Ascending aorta (tissue), 2 donors: ENCODE results near the gene FBXO2. TPM values are rescaled to one million over a fixed set of nuclear protein-coding genes. Genes with fewer than 3 reads are reported as not detected.

ENCODE experiments used
- DNase-seq, 2 donors: peaks; one replicate each; pipeline ENCODE4 v3.0.0-alpha.2; 2019; ENCODE audit warnings: low spot score in 2 of 2
- H3K27ac ChIP-seq, 2 donors: fragments of 200-600 bp; sonication (generic); one replicate each; pipeline ENCODE4 v1.5.1; 2016 to 2017; ENCODE audit warnings: mild to moderate bottlenecking in 1 of 2
- H3K27me3 ChIP-seq: fragments of 200-600 bp; sonication (generic); one replicate; pipeline ENCODE4 v1.5.1; 2017
- H3K36me3 ChIP-seq, 2 donors: fragments of 200-600 bp; sonication (generic); one replicate each; pipeline ENCODE4 v1.5.1; 2016
- H3K4me1 ChIP-seq, 2 donors: fragments of 200-600 bp; sonication (generic); one replicate each; pipeline ENCODE4 v1.5.1; 2016 to 2017; ENCODE audit warnings: mild to moderate bottlenecking in 1 of 2
- H3K4me3 ChIP-seq, 2 donors: fragments of 200-600 bp; sonication (generic); one replicate each; pipeline ENCODE4 v1.5.1; 2016 to 2017; ENCODE audit warnings: mild to moderate bottlenecking in 1 of 2
- H3K9me3 ChIP-seq, 2 donors: fragments of 200-600 bp; sonication (generic); one replicate each; pipeline ENCODE4 v1.5.1; 2016
- CTCF ChIP-seq, 3 experiments: fragments of 200-600 bp in 2 of 3; fragments of 450-650 bp in 1 of 3; sonication (generic) in 2 of 3; IDR thresholded peaks; one replicate each; pipeline ENCODE4 v1.5.1; 2016 to 2019; ENCODE audit warnings: antibody characterized with exemption in 3 of 3, mild to moderate bottlenecking in 1 of 3, moderate library complexity in 1 of 3
- intact Hi-C: fragments of 100-400 bp; cut with DNase I; formaldehyde crosslinking; loops from one replicate; pipeline ENCODE4 v1.15.1; 2023
- total RNA-seq: library from RNA; depleted of rRNA; stranded (reverse); fragments of >200 nt; gene quantifications from one replicate; pipeline ENCODE4 v1.1.0, GENCODE V29; 2016

FBXO2 gene
- total RNA-seq, 1 donor from 2014 or later = 6.1 TPM

DNA sequence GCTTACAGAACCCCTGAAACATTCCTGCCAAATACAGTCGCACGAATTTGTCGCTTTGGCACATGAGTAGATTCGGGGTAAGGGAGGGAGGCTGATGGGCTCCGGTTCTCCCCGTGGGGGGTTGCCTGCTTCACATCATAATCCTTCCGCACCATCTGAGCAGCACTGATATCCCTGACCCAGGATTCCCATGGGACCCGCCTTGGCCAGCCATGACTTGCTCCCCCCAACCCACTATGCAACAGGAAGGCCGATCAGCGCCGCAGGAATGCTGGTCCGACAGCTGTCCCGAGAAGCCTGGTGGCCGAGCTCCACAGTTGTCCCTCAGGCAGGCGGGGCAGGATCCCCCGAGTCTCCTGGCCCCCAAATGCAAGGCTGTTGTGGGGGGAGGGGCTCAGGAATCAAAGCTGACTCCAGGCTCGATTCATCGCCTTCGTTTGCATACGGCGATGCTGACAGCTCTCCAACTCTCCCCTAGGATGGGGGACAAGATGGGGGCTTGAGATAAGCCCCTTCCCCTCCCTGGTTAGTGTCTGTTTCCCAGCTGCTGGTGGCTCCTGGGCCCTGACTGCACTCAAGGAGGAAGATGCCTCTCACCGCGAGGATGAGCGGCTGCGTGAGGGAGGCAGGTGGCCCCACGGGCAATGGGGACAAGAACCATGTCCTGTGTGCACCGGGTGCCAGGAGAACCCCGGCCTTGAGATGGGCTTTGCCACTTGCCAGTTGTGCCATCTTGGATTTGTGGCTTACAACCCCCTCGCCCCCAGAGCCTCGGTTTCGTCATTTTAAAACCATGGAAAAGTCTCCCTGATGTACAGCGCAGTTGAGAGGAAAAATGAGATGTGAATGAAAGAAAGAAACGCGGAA, 46.6 kb upstream of the FBXO2 start:
- H3K9me3 ChIP-seq = no peaks in the 10 kb centered on the region
- H3K27ac ChIP-seq = no peak overlapping the region
- no peak for DNase-seq
- no peak for TF ChIP-seq CTCF (IDR thresholded peaks at IDR 0.05)
- peak overlapping the region in 1 of 2 donors; percentile 0 for H3K4me3 ChIP-seq
- H3K36me3 ChIP-seq = no peaks in the 10 kb centered on the region
- no peaks in the 10 kb centered on the region for H3K4me1 ChIP-seq
- intact Hi-C loops = no loop called here
- no peaks in the 10 kb centered on the region for H3K27me3 ChIP-seq

DNA sequence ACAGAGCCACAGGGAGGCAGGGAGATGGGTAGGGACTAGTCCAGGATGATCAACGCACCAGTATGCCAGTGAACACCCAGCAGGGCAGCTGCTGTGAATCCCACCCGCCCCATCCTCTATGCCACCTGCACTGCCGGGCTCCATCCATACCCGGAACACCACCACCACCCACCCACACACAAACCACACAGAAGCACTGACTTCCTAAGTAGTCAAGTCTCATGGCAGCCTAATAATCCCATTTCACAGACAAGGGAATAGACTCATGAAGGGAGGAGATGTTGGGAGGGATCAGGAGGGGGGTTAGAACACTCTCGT, 43.6 kb upstream of the FBXO2 start:
- no peak for DNase-seq
- Histone ChIP-seq H3K9me3 (no peaks in the 10 kb centered on the region), H3K4me1 (peaks cover 0 to 6% of the 10 kb centered on the region in 2 donors), H3K36me3 (no peaks in the 10 kb centered on the region), H3K27me3 (peaks cover 11% of the 10 kb centered on the region), H3K4me3 (no peak overlapping the region), H3K27ac (no peak overlapping the region)
- intact Hi-C loops = no loop called here
- TF ChIP-seq CTCF (IDR thresholded peaks at IDR 0.05) = no peak

DNA sequence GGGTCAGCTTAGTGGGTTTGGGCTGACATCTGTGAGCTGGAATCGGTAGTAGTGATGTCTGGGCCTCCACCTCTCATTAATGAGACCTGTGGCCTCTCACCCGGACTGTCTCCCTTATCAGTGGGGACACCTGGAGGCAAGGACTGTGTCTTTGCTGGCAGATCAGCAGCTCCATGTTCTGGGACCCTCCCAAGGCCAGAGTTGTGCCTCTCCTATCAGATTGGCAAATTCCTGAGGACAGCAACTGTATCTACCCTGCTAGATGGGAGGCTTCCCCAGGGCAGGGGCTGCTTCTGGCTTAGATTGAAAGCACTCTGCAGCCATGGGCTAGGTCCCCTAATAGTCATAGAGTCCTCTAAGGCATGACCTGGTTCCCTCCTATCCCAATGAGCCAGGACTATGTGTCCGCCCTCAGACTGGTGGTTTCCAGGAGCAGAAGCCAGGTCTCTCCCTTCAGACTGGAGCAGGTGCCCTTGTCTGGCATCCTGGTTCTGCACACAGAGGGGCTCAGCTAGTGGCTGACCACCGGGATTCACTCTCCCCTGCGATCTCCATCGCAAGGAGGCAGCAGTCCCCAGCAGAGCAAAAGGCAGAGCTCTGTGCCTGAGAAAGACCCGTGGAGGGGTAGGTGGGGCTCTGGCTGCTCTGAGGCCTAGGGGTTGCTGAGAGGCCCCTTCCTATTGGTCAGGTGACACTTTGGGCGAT, 43.1 kb upstream of the FBXO2 start:
- H3K4me3 ChIP-seq = no peak overlapping the region
- H3K36me3 ChIP-seq = no peaks in the 10 kb centered on the region
- no peaks in the 10 kb centered on the region for H3K9me3 ChIP-seq
- no peak for DNase-seq
- no peak overlapping the region for H3K27ac ChIP-seq
- H3K4me1 ChIP-seq = peaks cover 0 to 9% of the 10 kb centered on the region in 2 donors
- TF ChIP-seq CTCF (IDR thresholded peaks at IDR 0.05) = no peak
- intact Hi-C loops = no loop called here
- peaks cover 12% of the 10 kb centered on the region for H3K27me3 ChIP-seq

GRCh38 chr1:11695861-11696260, 41.6 kb upstream of the FBXO2 start:
- H3K9me3 ChIP-seq = no peaks in the 10 kb centered on the region

DNA sequence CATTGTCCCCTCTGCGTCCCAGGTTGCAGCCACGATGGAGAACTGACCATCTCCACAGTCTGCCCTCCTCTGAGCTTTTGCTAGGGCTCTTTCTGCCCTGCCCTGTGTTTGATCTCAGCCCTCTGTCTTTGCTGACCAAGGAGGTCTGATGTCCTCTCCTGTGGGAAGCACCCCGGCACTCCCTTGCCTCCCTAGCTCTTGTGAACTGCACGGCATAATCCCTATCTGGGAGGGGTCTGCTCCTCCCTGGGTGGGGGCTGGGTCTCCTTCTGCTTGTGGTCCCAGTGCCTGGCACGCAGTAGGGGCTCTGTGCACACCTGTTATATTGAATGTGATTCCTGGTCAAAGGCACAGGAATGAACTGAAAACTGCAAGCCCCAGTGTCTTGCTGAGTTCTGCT, 39.7 kb upstream of the FBXO2 start:
- H3K4me1 ChIP-seq = peaks cover 8 to 15% of the 10 kb centered on the region in 2 donors
- H3K4me3 ChIP-seq = no peak overlapping the region
- peaks cover 34% of the 10 kb centered on the region for H3K27me3 ChIP-seq
- DNase-seq = no peak
- H3K27ac ChIP-seq = no peak overlapping the region
- no peak for TF ChIP-seq CTCF (IDR thresholded peaks at IDR 0.05)
- H3K9me3 ChIP-seq = no peaks in the 10 kb centered on the region
- no peaks in the 10 kb centered on the region for H3K36me3 ChIP-seq
- intact Hi-C loops = no loop called here

More at GRCh38 chr1:11695861-11696260, 41.6 kb upstream of the FBXO2 start:
- intact Hi-C loops = no loop called here
- H3K27ac ChIP-seq = no peak overlapping the region
- H3K27me3 ChIP-seq = peaks cover 27% of the 10 kb centered on the region
- H3K36me3 ChIP-seq = no peaks in the 10 kb centered on the region
- H3K4me3 ChIP-seq = no peak overlapping the region
- peaks cover 8 to 14% of the 10 kb centered on the region in 2 donors for H3K4me1 ChIP-seq
- DNase-seq = no peak
- no peak for TF ChIP-seq CTCF (IDR thresholded peaks at IDR 0.05)
